Osteocyte (in vitro differentiated cells): Measurements from ENCODE around the gene SEPTIN8. TPM values are rescaled to one million over a fixed set of nuclear protein-coding genes. Genes with fewer than 3 reads are reported as not detected.

ENCODE experiments used
- DNase-seq: peaks from one replicate; pipeline ENCODE4 v3.0.0; 2021; ENCODE audit warnings: mixed read lengths; ENCODE audit not compliant: unreplicated experiment; ENCODE audit errors: extremely low spot score
- H3K27ac Mint-ChIP-seq: one replicate; pipeline ENCODE4 v1.8.0; 2021; ENCODE audit warnings: mild to moderate bottlenecking, mixed read lengths; ENCODE audit not compliant: unreplicated experiment
- H3K27me3 Mint-ChIP-seq: one replicate; pipeline ENCODE4 v1.8.0; 2021; ENCODE audit warnings: mixed read lengths; ENCODE audit not compliant: unreplicated experiment
- H3K36me3 Mint-ChIP-seq: one replicate; pipeline ENCODE4 v1.8.0; 2021; ENCODE audit warnings: mixed read lengths; ENCODE audit not compliant: unreplicated experiment
- H3K4me1 Mint-ChIP-seq: one replicate; pipeline ENCODE4 v1.8.0; 2021; ENCODE audit warnings: mixed read lengths; ENCODE audit not compliant: unreplicated experiment
- H3K4me3 Mint-ChIP-seq: one replicate; pipeline ENCODE4 v1.8.0; 2021; ENCODE audit warnings: mild to moderate bottlenecking, moderate library complexity, mixed read lengths; ENCODE audit not compliant: unreplicated experiment
- H3K9me3 Mint-ChIP-seq: one replicate; pipeline ENCODE4 v1.8.0; 2021; ENCODE audit warnings: mixed read lengths; ENCODE audit not compliant: unreplicated experiment
- total RNA-seq: library from RNA; stranded (reverse); gene quantifications from 2 replicates; pipeline ENCODE4 v1.2.1, GENCODE V29; 2021
- TF ChIP-seq, protein P1 (sequence below): fragments of 200-600 bp; sonication (generic); IDR thresholded peaks from 2 replicates; pipeline ENCODE4 v1.5.0; 2021; ENCODE audit warnings: antibody characterized with exemption, mild to moderate bottlenecking, moderate library complexity

Gene SEPTIN8
- total RNA-seq, 1 donor from 2014 or later = 57.9 TPM

DNA sequence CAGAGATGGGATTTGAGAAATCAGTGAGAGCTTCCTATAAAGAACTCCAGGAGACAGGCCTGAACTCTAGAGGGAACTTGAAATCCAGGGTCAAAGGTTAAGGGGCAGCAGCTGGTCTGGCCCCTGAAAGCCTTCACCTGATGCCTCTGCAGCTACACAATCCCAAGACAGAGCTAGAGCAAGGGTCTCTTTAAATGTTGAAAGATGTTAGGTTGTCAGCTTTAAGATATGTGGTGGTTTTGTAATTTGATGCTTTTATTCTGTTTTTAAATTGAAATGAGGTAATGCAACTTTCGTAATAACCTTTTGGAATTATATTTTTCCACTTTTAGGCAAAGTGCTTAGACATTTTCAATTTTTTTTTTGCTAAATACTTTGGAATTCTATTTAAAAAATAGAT, 38.4 kb upstream of the SEPTIN8 start:
- peak overlapping the region; percentile 22 for H3K4me3 Mint-ChIP-seq
- H3K9me3 Mint-ChIP-seq = no peaks in the 10 kb centered on the region
- TF ChIP-seq, protein P1, sequence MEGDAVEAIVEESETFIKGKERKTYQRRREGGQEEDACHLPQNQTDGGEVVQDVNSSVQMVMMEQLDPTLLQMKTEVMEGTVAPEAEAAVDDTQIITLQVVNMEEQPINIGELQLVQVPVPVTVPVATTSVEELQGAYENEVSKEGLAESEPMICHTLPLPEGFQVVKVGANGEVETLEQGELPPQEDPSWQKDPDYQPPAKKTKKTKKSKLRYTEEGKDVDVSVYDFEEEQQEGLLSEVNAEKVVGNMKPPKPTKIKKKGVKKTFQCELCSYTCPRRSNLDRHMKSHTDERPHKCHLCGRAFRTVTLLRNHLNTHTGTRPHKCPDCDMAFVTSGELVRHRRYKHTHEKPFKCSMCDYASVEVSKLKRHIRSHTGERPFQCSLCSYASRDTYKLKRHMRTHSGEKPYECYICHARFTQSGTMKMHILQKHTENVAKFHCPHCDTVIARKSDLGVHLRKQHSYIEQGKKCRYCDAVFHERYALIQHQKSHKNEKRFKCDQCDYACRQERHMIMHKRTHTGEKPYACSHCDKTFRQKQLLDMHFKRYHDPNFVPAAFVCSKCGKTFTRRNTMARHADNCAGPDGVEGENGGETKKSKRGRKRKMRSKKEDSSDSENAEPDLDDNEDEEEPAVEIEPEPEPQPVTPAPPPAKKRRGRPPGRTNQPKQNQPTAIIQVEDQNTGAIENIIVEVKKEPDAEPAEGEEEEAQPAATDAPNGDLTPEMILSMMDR = no peak
- DNase-seq = no peak
- H3K27ac Mint-ChIP-seq = no peak overlapping the region
- H3K27me3 Mint-ChIP-seq = peaks cover 27% of the 10 kb centered on the region
- H3K4me1 Mint-ChIP-seq = peaks cover 19% of the 10 kb centered on the region
- no peaks in the 10 kb centered on the region for H3K36me3 Mint-ChIP-seq

DNA sequence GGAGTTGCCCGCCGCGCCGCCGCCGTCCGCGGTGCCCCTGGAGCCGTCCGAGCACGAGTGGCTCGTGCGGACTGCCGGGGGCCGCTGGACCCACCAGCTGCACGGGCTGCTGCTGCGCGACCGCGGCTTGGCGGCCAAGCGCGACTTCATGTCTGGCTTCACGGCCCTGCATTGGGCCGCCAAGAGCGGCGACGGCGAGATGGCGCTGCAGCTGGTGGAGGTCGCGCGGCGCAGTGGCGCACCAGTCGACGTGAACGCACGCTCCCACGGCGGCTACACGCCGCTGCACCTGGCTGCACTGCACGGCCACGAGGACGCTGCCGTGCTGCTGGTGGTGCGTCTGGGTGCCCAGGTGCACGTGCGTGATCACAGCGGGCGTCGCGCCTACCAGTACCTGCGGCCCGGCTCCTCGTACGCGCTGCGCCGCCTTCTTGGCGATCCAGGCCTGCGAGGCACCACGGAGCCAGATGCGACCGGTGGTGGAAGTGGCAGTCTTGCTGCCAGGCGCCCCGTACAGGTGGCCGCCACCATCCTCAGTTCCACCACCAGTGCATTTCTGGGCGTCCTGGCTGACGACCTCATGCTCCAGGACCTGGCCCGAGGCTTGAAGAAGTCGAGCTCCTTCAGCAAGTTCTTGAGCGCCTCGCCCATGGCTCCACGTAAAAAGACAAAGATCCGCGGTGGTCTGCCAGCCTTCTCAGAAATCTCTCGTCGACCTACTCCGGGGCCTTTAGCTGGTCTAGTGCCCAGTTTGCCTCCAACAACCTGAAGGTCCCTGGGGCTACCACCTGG, 37.7 kb upstream of the SEPTIN8 start:
- peaks cover 32% of the 10 kb centered on the region for H3K27me3 Mint-ChIP-seq
- H3K9me3 Mint-ChIP-seq = no peaks in the 10 kb centered on the region
- no peak overlapping the region for H3K27ac Mint-ChIP-seq
- peaks cover 15% of the 10 kb centered on the region for H3K4me1 Mint-ChIP-seq
- H3K36me3 Mint-ChIP-seq = no peaks in the 10 kb centered on the region
- TF ChIP-seq, protein P1 = no peak
- no peak for DNase-seq
- peak overlapping the region; percentile 22 for H3K4me3 Mint-ChIP-seq

DNA sequence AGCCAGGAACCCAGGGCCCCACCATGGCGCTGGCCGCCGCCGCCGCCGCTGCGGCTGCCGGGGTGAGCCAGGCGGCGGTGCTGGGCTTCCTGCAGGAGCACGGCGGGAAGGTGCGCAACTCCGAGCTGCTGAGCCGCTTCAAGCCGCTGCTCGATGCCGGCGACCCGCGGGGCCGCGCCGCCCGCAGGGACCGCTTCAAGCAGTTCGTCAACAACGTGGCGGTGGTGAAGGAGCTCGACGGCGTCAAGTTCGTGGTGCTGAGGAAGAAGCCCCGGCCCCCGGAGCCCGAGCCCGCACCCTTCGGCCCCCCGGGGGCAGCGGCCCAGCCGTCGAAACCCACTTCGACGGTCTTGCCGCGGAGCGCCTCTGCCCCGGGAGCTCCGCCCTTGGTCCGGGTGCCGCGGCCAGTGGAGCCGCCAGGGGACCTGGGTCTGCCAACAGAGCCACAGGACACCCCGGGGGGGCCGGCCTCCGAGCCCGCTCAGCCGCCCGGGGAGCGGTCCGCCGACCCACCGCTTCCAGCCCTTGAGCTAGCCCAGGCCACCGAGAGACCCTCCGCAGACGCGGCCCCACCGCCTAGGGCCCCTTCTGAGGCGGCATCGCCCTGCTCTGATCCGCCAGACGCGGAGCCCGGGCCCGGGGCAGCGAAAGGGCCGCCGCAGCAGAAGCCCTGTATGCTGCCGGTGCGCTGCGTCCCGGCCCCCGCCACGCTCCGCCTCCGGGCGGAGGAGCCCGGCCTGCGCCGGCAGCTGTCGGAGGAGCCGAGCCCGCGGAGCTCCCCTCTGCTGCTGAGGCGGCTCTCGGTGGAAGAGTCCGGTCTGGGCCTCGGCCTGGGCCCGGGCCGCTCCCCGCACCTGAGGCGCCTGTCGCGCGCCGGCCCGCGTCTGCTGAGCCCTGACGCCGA, 36.8 kb upstream of the SEPTIN8 start:
- DNase-seq = no peak
- H3K9me3 Mint-ChIP-seq = no peaks in the 10 kb centered on the region
- no peak overlapping the region for H3K27ac Mint-ChIP-seq
- no peak overlapping the region for H3K4me3 Mint-ChIP-seq
- peaks cover 40% of the 10 kb centered on the region for H3K27me3 Mint-ChIP-seq
- H3K4me1 Mint-ChIP-seq = peaks cover 15% of the 10 kb centered on the region
- TF ChIP-seq, protein P1 = no peak
- no peaks in the 10 kb centered on the region for H3K36me3 Mint-ChIP-seq

DNA sequence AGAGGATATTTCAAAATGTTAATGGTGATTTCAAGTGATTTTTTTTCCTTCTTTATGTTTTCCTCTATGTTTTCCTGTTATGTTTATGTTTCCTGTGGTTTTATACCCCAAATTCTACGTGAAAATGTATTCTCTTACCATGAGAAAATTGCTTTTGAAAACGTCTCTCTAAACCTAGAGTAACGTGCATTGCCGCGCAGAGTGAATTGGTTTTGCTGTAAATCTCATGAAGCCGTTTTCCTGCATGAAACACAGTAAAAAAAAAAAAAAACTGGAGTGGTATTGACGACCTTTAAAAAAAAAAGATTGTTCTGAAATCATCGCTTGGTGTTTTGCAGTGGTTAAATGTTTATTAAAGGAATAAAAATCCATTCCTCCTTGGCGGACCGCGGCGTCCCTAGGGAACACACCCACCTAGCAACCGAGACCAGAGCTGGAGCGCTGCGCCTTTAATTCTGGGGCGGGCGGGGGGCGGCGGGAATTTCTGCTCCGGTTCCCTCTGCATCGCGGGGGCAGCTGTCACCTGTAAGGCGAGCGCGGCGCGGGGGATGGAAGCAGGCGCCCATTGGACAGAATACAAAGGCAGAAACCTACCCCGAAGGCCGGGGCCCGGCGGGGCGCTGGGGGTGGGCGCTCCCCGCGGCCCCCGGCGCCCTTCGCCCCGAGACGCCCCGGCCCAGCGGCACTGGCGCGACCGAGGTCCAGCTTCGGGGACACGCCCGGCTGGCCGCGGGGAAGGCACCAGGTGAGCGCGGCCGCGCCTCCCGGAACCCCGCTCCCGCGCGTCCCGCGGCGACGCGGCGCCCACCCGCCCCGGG, 36.0 kb upstream of the SEPTIN8 start, which contains the start of gene SOWAHA:
Gene SOWAHA (plus strand): TSS at position 522 of the 818 bp plus-strand sequence. CDS start 320 bp downstream, outside the sequence.
- Mint-ChIP-seq H3K27ac (no peak within 1 kb of the TSS), H3K4me3 (peak within 1 kb of the TSS; percentile 77), H3K4me1 (peaks cover 15% of the 10 kb centered on the region), H3K36me3 (no peaks in the 10 kb centered on the region), H3K9me3 (no peaks in the 10 kb centered on the region), H3K27me3 (peaks cover 46% of the 10 kb centered on the region)
- TF ChIP-seq, protein P1 = no peak
- no peak for DNase-seq
